SK-N-MC (cell line): ENCODE data around the gene CCDC40.

Source experiments
- DNase-seq: peaks from one replicate; pipeline ENCODE4 v3.0.0-alpha.2; 2011; ENCODE audit warnings: low read depth, low spot score
- H3K27ac ChIP-seq: fragments of 200-600 bp; sonication (generic); 2 replicates; pipeline ENCODE4 v1.5.1; 2016; ENCODE audit warnings: mixed run types
- H3K36me3 ChIP-seq: fragments of 200-600 bp; sonication (generic); 2 replicates; pipeline ENCODE4 v1.6.1; 2017; ENCODE audit warnings: antibody characterized with exemption, low read length, mixed read lengths; ENCODE audit not compliant: insufficient read depth
- H3K4me3 ChIP-seq: fragments of 200-600 bp; sonication (generic); 2 replicates; pipeline ENCODE4 v1.5.1; 2016
- H3K9ac ChIP-seq: fragments of 200-600 bp; sonication (generic); 2 replicates; pipeline ENCODE4 v1.8.0; 2017; ENCODE audit warnings: mixed run types, mixed read lengths; ENCODE audit not compliant: insufficient read length
- H3K9me3 ChIP-seq: fragments of 200-600 bp; sonication (generic); 2 replicates; pipeline ENCODE4 v1.6.1; 2017; ENCODE audit warnings: low read depth, mild to moderate bottlenecking, antibody characterized with exemption, low read length, moderate library complexity, mixed read lengths
- EZH2 ChIP-seq: fragments of 200-600 bp; sonication (generic); IDR thresholded peaks from one replicate; pipeline ENCODE4 v1.6.1; 2017; ENCODE audit warnings: antibody characterized with exemption
- FOXP2 ChIP-seq: optimal IDR thresholded peaks from 2 replicates; pipeline ENCODE3; 2011; ENCODE audit warnings: mild to moderate bottlenecking, moderate library complexity; ENCODE audit not compliant: insufficient read depth; ENCODE audit errors: extremely low read length, control extremely low read depth
- POLR2AphosphoS5 ChIP-seq: IDR thresholded peaks from 2 replicates; pipeline ENCODE4 v1.6.1; 2012; ENCODE audit warnings: mild to moderate bottlenecking, low read depth, low read length, borderline replicate concordance

Gene CCDC40

DNA sequence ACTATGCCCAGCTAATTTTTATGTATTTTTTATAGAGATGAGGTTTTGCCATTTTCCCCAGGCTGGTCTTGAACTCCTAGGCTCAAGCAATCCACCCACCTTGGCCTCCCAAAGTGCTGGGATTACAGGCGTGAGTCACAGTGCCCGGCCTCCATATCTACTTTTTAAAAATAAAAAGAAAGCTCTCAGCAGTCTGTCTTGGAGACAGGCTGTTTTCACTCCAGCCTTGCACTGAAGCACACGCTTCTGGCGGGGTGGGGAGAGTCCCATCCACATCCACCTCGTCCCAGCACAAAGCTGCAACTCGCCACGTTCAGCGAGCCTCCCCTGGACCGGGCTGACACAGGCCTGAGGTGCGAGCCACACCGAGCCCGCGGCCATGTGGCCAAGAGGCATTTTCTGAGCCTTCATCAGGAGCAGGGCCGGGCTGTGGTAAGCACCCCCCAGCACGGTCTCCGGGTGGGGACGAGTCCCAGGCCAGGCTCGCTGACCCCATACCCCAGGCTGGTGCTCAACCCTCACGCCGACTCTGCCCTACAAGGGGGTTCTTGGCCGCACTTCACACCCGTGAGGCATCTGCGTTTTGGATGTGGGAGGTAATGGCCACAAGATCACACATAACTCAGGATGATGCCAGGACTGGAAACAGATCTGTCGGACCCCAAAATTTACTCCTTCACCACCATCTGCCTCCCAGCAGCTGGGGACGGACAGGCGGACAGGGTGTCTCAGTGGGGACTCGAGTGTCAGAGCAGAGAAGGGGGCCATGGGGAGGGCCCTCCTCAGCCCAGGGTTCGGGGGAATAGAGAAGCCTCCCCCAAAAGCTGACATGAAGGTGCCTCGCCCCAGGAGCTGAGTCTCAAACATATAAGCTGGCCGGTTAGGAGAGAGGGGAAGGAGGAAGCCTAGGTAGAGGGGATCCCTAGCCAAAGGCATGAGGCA lies 29.4 kb upstream of the CCDC40 start:
- DNase-seq, result no peak
- H3K36me3 ChIP-seq, result no peaks in the 10 kb centered on the region
- no peak overlapping the region for H3K4me3 ChIP-seq
- H3K9ac ChIP-seq, result no peak overlapping the region
- no peaks in the 10 kb centered on the region for H3K9me3 ChIP-seq
- TF ChIP-seq FOXP2 (no peak), EZH2 (no peak), POLR2AphosphoS5 (no peak)
- no peak overlapping the region for H3K27ac ChIP-seq

DNA sequence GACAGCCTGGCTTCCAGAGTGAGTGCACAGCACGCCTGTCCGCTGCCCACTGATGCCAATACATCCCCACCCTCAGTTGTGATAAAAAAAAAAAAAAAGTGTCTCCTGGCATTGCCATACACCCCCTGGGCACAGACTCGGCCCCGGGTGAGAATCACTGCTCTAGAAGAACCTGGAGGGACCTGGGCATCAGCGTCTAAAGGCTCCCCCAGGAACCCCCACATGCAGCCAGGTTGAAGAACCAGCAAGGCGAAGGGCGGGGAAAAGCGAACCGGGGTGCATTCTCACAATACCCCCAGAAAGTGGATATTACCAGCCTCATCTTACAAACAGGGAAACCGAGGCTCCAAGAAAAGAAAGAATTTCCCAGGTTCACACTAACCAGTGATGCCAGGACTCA lies 28.5 kb upstream of the CCDC40 start:
- Histone ChIP-seq H3K27ac (no peak overlapping the region), H3K36me3 (no peaks in the 10 kb centered on the region; the same call in 1 of the 2 replicates), H3K9ac (no peak overlapping the region), H3K9me3 (no peaks in the 10 kb centered on the region), H3K4me3 (no peak overlapping the region)
- no peak for DNase-seq
- TF ChIP-seq EZH2 (no peak), FOXP2 (no peak), POLR2AphosphoS5 (no peak)

DNA sequence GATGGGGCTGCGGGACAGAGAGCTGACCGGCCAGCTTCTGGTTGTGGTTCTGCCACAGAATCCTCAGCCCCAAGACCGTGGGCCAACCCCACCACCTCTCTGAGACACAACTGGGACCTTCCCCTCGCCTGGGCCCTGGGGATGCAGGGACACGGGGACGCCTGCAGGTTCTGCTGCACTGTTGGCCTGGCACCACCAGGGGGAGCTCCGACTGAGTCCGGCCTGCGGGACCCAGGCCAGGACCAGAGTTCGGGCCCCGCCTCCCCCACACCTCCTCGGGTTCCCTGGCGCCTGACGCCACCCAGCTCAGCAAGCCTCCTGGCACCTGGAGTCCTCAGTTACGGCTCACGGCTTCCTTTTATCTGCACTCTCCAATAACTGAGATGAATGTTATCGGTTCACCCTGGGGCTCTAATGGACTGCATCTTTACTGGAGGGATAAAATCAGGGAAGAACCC lies 28.0 kb upstream of the CCDC40 start:
- H3K4me3 ChIP-seq, result no peak overlapping the region
- H3K36me3 ChIP-seq, result no peaks in the 10 kb centered on the region; the same call in 1 of the 2 replicates
- no peaks in the 10 kb centered on the region for H3K9me3 ChIP-seq
- no peak for TF ChIP-seq POLR2AphosphoS5
- TF ChIP-seq FOXP2, result no peak
- TF ChIP-seq EZH2, result no peak
- H3K27ac ChIP-seq, result no peak overlapping the region
- H3K9ac ChIP-seq, result no peak overlapping the region
- DNase-seq, result no peak

DNA sequence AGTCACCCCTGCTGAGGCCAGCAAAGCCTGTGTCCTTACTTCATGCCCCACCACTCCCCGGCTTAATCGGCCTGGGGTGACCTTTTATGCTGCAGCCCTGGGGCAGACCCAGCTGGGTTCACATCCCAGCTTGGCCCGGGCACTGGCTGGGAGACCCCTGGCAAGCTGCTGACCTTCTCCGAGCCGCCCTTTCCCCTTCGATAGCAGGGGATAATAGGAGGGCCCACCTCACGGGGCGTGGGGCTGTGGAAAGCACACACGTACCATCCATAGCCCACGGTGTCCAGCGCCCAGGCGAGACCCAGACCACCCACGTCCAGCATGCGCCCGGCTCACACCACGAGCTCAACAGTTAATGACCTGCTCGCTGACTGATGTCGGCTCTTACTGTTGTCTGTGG lies 27.6 kb upstream of the CCDC40 start:
- no peak overlapping the region for H3K27ac ChIP-seq
- H3K9me3 ChIP-seq, result no peaks in the 10 kb centered on the region
- no peak overlapping the region for H3K4me3 ChIP-seq

DNA sequence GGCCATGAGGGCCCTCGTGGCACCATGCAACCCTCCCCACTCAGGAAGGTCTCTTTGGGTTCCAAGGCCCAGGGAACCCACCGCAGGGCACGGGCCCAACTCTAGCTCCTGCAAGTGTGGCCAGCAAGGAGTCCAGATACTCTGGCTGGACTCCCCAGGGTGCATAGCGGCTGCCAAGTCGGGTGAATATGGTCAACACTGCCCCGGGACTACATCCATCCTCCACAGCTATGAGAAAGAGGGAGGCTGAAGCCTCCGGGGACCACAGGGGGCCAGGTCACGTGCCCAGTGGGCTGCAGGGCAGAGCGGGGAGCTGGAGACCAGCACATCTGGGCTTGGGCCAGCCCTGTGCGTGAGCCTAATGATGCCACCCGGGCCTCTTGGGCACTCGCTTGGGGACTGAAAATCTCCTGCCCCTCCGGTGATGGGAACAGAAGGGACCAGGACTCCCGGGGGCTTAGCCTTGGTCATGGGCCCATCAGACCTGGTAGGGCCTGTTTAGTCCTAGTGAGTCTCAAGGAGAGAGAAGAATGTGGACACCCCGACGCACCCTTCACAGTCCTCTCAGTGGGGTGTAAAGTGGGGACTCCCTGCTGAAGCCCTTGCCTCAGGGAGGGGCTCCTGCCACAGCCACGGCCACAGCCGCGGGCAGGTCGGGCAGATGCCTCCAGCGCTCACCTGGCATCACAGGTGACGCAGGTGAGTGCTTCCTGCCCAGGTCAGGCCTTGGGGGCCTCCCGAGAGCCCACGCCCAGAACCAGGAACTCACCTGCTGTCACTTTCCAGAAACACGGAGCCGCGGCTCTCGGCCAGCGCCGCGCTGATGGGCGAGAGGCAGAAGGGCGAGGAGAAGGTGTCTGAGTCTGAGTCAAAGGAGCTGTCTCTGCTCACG lies 26.8 kb upstream of the CCDC40 start:
- TF ChIP-seq EZH2 (no peak), FOXP2 (no peak), POLR2AphosphoS5 (no peak)
- H3K36me3 ChIP-seq, result no peaks in the 10 kb centered on the region; the same call in 1 of the 2 replicates
- no peak overlapping the region for H3K9ac ChIP-seq
- H3K27ac ChIP-seq, result no peak overlapping the region
- no peaks in the 10 kb centered on the region for H3K9me3 ChIP-seq
- DNase-seq, result no peak
- H3K4me3 ChIP-seq, result no peak overlapping the region

More for the DNA sequence above, 27.6 kb upstream of the CCDC40 start:
- TF ChIP-seq POLR2AphosphoS5 (no peak), EZH2 (no peak)
- no peaks in the 10 kb centered on the region; the same call in 1 of the 2 replicates for H3K36me3 ChIP-seq
- DNase-seq, result no peak
- H3K9ac ChIP-seq, result no peak overlapping the region

DNA sequence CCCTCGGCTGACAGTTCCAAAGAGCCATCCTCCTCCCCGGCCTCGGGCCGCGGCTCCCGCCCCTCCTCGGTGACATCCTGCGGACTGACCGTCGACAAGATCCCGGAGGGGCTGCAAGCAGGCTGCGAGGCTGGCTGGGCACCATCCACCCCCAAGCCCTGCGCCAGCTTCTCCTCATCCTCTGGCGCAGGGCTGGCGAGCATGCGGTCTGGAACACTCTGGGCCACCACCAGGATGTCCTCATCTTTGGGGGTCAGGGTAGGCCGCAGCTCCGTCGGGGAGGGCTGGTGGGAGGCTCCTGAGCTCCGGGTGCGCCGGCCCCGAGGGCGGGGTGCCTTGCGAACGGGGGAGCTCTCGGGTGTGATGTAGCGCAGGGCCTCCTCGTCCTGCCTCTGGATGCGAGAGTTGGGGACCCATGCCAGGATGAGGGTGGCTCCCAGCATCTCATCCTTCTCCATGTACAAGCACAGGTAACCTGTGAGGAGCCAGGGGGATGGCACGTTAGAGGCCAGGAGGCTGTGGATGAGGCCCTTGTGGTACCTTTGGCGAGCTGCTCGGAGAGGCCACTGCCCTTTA lies 26.1 kb upstream of the CCDC40 start:
- no peak overlapping the region for H3K9ac ChIP-seq
- H3K27ac ChIP-seq, result no peak overlapping the region
- DNase-seq, result no peak
- no peaks in the 10 kb centered on the region; the same call in 1 of the 2 replicates for H3K36me3 ChIP-seq
- no peaks in the 10 kb centered on the region for H3K9me3 ChIP-seq
- H3K4me3 ChIP-seq, result no peak overlapping the region
- TF ChIP-seq FOXP2 (no peak), EZH2 (no peak), POLR2AphosphoS5 (no peak)

DNA sequence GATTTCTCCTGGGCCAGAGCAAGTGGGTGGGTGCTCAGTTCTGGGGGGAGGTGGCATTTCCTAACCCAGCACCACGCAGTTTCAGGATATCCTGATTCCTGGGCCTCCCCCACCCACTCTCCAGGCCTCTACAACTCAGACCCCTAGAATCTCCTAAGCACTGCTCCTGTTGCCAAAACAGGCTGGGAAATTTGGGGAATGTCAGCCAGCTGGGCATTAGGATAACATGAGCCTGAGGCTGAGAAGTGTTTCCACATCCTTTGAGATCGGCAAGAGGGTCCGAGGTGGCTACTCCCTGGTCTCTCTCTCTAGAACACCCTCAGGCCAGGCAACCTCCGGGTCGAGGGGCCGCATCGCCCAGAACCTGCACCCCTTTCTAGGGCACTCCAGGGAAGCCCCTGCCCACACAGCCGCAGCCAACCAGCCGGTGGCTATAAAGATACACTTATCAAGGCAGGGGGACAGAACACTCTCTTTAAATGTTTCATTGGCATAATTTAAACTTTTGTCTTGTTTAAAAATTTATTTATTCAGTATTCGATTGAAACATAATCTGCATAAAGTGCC lies 24.4 kb upstream of the CCDC40 start:
- no peaks in the 10 kb centered on the region for H3K9me3 ChIP-seq
- no peak overlapping the region for H3K27ac ChIP-seq
- no peak for TF ChIP-seq FOXP2
- no peak for TF ChIP-seq EZH2
- no peak for TF ChIP-seq POLR2AphosphoS5
- H3K4me3 ChIP-seq, result no peak overlapping the region
- no peak for DNase-seq
- no peaks in the 10 kb centered on the region; the same call in 1 of the 2 replicates for H3K36me3 ChIP-seq
- no peak overlapping the region for H3K9ac ChIP-seq
